ENCODE results near the gene WBP2.
"Not testable (repeated sequence)": the region's sequence is repeated elsewhere in the genome, so short reads cannot be mapped to it uniquely, and the experiment has no call there.

WBP2 gene

DNA sequence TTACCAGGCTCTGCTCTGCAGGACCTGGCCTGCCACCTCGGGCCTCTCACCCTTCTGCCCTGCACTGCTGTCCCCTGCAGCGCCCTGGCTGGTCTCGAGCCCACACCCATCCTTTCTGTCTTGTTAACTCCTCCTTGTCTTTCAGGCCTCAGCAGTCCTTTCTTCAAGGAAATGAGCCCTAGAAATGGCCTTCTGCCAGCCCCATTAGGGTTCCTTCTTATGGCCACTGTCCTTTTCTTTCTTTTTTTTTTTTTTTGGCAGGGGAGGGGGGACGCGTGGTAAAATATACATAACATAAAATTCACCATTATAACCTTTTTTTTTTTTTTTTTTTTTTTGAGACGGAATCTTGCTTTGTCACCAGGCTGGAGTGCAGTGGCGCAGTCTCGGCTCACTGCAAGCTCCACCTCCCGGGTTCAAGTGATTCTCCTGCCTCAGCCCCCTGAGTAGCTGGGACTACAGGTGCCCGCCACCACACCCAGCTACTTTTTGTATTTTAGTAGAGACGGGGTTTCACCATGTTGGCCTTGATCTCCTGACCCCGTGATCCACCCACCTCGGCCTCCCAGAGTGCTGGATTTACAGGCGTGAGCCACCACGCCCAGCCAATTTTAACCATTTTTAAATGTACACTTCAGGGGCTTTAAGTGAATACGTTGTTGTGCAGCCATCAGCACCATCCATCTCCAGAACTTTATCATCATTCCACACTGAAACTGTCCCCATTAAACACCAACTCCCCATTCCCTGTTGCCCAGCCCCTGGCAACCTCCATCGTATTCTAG lies 10.5 kb upstream of the WBP2 start:
- not testable (repeated sequence) for DNase-seq

DNA sequence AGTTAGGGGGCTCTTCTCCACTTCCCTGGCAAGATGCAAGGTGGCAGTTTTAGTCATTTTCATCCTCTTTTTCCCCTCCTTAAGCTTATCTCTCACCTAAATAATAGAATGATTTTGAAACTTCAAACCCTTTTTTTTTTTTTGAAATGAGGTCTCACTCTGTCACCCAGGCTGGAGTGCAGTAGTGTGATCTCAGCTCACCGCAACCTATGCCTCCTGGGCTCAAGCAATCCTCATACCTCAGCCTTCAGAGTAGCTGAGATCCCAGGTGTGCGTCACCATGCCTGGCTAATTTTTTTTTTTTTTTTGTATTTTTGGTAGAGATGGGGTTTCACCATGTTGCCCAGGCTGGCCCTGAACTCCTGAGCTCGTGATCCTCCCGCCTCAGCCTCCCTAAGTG lies 9.8 kb upstream of the WBP2 start:
- DNase-seq = not testable (repeated sequence)

- DNase-seq = no peak
Measured at GRCh38 chr17:75864448-75864871, 9.3 kb upstream of the WBP2 start.

- no peak for DNase-seq
Measured at GRCh38 chr17:75861927-75862317, 6.8 kb upstream of the WBP2 start.

DNA sequence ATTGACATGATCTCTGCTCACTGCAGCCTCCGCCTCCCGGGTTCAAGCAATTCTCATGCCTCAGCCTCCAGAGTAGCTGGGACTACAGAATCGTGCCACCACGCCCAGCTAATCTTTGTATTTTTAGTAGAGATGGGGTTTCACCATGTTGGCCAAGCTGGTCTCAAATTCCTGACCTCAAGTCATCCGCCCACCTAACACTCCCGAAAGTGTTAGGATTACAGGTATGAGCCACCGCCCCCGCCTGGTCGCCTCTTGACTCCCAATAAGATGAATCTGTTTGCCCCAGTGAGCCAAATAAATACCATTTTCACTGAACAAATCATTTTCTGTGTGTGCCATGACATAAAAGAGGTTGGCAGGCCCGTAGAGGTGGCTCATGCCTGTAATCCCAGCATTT lies 4.2 kb upstream of the WBP2 start:
- not testable (repeated sequence) for DNase-seq

DNA sequence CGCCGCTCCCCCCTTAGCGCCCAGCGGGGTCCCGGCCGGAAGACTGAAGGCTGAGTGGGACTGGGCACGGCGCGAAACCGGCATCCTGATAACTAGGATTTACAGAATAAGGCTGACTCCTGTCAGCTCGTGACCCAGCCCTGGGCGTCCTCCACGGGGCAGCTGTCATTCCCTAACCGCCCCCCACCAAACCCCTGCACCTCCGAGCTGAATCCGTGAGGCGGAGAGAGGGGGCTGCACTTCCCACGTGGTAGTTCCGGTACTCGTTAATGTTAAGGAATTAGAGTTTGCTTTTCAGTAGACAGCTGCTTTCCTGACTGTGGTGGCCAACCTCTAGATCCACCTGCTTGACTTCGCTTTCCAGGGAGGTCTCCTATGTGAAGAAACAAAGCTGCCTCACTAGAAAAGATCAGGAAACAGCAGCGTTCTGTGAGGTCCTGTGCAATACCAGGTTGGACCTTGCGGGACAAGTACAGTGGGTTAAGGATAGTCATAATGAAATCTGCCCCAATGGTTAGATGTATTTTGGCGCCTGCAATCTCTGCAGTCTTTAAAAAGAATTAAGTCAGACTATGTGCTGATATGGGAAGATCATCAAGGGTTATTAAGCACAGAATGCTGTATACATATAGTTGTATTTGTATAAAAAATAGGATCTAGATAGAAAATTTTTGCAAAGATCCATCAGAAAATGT lies 1.1 kb upstream of the WBP2 start:
- DNase-seq = peak in 1 of 4 experiments; percentile 34

DNA sequence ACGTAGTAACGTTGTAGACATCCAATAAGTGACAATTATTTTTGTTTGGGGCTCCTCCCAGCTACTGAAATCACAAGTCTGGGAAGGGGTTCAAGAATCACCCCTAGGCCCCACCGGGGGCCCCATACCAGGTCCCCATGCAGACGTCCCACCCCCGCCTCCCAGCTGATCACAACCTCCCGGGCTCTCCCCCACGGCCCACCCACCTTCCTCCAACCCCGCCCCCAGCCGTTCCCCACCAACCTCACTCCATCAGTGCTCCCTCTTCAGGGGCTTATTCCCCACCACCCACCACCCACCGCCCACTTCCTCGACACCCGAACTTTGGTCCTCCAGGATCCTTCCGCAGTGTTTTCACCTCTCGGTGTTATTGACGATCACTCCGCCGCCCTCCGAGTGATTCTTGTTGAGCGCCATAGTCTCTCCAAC lies 240 bp downstream of the WBP2 start:
- peak in 1 of 4 experiments; percentile 56 for DNase-seq

GRCh38 chr17:75854101-75854748 lies 910 bp downstream of the WBP2 start:
- DNase-seq = no peak

DNA sequence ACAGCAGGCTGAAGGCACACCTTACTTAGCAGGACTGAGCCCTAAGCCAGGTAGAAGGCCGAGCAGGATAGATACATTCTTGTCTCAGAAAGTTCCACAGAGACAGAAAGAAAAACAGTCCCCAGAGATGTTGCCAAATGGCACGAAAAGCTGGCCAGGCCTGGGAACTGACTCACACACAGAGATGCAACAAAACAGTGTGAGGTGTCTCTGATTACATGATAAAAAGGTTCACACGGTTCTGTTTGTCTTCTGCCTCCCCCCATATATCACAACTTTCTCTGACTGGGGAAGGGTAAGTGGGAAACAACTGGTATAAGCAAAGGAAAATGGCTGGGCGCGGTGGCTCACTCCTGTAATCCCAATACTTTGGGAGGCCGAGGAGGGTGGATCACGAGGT lies 1.7 kb downstream of the WBP2 start:
- no peak for DNase-seq

- not testable (repeated sequence) for DNase-seq
Measured at GRCh38 chr17:75851693-75851991, 3.5 kb downstream of the WBP2 start.

DNA sequence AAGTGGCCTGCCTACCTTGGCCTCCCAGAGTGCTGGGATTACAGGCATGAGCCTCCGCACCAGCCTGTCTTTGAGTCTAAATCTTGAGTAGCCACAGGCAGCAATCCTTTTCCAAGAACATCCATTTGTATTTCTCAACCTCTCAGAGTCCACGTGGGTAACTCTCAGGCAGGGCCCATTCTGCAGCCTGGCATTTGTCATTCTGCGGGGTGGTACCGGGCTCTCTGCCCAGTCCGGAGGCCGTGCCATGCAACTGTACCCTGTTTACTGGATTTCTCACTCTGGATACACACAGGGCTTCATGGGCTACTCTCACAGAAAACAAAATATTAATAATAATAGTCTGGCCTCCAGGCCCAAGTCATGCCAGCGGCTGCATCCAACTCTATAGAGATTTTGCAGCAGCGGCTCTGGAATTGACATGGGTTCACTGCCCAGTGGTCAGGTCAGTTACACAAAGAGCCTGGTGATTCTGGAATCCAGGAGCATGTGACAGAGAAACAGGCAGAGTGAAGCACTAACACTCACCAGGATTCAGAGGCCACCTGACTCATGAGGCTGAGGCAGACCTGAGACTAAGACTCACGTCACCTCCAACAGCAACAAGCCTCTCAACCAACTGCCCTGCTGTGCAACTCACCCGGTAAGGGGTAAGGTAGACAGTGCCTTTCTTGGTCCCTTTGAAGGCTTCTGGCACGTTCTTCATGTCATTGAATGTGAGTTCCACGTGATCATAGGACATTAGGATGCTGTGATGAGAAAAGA lies 4.0 kb downstream of the WBP2 start:
- no peak for DNase-seq

GRCh38 chr17:75849724-75850123 lies 5.4 kb downstream of the WBP2 start:
- DNase-seq = no peak

- no peak for DNase-seq
Measured at GRCh38 chr17:75849279-75849646, 5.9 kb downstream of the WBP2 start.

- peak; percentile 56 to 81 (median 69) for DNase-seq
Measured at GRCh38 chr17:75848523-75849278, 6.4 kb downstream of the WBP2 start.

DNA sequence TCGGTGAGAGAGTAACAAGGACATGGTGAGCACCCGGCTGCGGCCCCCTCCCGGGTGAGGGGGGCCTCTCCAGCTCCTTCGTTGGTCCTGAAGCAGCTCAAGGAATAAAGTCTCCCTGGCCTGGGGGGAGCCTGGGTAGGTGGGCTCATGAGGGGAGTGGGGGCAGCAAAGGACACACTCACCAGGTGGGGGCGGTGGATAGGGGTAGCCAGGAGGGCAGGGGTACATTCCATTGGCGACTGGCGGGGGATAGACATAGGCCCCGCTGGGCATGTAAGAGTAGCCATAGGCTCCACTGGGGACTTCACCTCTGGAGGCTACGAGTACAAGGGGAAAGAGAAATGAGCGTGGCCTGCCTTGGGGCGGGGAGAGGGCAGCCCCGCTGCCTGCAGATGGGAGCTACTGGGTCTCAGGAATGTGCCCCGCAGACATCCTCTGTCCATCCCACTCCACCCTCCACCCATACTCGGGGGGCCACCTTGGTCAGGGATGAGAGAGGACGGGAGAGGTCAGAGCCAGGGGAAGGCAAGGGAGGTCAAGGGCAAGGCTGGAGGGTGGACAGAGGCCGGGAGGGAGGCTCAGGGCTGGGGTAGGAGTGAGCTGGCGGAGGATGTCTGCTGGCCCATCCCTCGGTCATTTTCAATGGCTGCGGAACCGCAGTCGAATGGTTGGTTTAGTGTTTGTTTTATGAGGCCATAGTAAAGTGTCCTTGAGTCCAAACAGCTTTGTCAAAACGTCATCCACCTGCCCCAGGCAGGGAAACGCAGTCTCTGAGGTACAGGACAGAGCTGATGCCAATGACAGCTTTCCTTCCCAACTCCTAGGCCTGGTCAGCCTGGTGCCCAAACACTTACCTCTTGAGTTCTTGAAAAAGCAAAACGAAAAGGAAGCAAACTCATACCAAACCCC lies 7.3 kb downstream of the WBP2 start:
- DNase-seq = no peak

GRCh38 chr17:75846692-75847613 lies 8.2 kb downstream of the WBP2 start:
- no peak for DNase-seq

- no peak for DNase-seq
Measured at GRCh38 chr17:75845933-75846691, 9.0 kb downstream of the WBP2 start.

DNA sequence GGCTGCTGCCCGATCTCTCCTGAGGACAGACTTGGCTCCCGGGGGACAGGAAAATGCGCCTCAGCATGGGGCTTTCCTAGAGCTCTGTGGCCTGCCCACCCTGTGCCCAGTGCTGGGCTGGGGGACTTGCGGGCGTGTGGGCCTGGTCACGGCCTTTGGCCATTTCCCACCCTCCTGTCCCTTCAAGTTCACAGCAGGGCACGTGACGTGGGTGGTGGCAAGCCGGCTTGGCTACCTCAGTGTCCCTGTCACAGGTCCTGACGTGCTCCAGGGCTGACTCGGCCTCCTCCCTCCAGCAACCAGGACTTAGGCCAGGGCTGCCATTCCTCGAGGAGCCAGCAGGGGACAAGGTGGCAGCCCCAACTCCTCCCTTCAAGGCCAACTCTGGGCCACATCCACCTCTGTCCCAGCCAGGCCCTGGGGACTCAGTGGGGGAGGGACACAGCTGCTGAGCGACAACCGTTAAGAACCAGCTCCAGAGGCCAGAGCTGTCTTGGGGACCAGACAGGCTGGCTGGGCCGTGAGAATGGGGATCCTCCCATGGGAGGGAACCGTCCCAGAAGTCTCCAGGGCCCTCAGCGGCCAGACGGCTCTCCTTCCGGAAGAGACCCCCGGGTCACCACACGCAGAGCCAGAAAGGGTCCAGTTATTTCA lies 9.9 kb downstream of the WBP2 start:
- DNase-seq = peak in 2 of 4 experiments; percentile 34 to 44

GRCh38 chr17:75844530-75845057 lies 10.5 kb downstream of the WBP2 start:
- no peak for DNase-seq
